CD4-positive, alpha-beta T cell treated with Interleukin-10 for 1 hour (primary cell): ENCODE measurements around the gene FAM43A.
A peak's percentile ranks its signal among the peaks of the same experiment; 100 is the strongest.

Experiments used
- DNase-seq: peaks from one replicate; pipeline ENCODE4 v3.0.0-alpha.2; 2020

Gene FAM43A

GRCh38 chr3:194676471-194676870 is 9.2 kb upstream of the FAM43A start:
- no peak for DNase-seq

- DNase-seq: no peak
Measured at GRCh38 chr3:194680888-194681615, 4.6 kb upstream of the FAM43A start.

GRCh38 chr3:194682189-194682693 is 3.4 kb upstream of the FAM43A start:
- DNase-seq: no peak

GRCh38 chr3:194682694-194683310 is 2.9 kb upstream of the FAM43A start:
- DNase-seq: peak; percentile 78

GRCh38 chr3:194683380-194683779 is 2.3 kb upstream of the FAM43A start:
- no peak for DNase-seq

- no peak for DNase-seq
Measured at GRCh38 chr3:194685065-194685717, 492 bp upstream of the FAM43A start.

- DNase-seq: no peak
Measured at GRCh38 chr3:194686414-194686815, 732 bp downstream of the FAM43A start.

GRCh38 chr3:194686816-194687637 is 1.3 kb downstream of the FAM43A start:
- DNase-seq: peak; percentile 16

- DNase-seq: peak; percentile 76
Measured at GRCh38 chr3:194687638-194688199, 2.0 kb downstream of the FAM43A start.

- peak; percentile 34 for DNase-seq
Measured at GRCh38 chr3:194688200-194688740, 2.6 kb downstream of the FAM43A start.

GRCh38 chr3:194688946-194689345 is 3.3 kb downstream of the FAM43A start:
- no peak for DNase-seq

GRCh38 chr3:194689493-194689944 is 3.8 kb downstream of the FAM43A start:
- no peak for DNase-seq

- DNase-seq: no peak
Measured at GRCh38 chr3:194690501-194691372, 5.1 kb downstream of the FAM43A start.

GRCh38 chr3:194691481-194692283 is 6.0 kb downstream of the FAM43A start:
- no peak for DNase-seq

- no peak for DNase-seq
Measured at GRCh38 chr3:194696702-194697101, 11.0 kb downstream of the FAM43A start.

- DNase-seq: no peak
Measured at GRCh38 chr3:194702545-194702944, 16.9 kb downstream of the FAM43A start.

- no peak for DNase-seq
Measured at GRCh38 chr3:194705227-194705626, 19.5 kb downstream of the FAM43A start.

GRCh38 chr3:194705761-194706160 is 20.1 kb downstream of the FAM43A start:
- DNase-seq: no peak

- no peak for DNase-seq
Measured at GRCh38 chr3:194707147-194707540, 21.5 kb downstream of the FAM43A start.

- DNase-seq: no peak
Measured at GRCh38 chr3:194711286-194711685, 25.6 kb downstream of the FAM43A start.
